ENCODE data around the gene CNTNAP5.

CNTNAP5 gene

DNA sequence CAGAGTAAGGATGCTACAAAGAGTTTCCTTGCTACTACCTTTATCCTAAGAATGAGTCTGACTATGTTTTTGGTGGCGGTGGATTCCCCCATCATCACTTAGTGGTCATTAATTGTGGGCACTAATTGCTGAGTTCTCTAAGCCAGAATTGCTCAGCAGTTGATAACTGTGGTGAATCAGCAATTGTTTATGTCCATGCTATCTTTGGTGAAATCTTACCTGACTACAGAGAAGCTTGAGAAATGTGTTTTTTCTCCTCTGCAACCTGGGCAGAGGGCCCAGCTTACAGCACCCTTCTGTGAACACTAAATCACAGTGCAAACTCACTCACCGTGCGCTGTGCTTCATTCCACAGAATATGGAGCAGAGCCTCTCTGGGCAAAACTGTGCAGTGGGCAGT lies 683.6 kb downstream of the CNTNAP5 start:
- no peak overlapping the region for H3K4me3 ChIP-seq (ENCODE audit: low read length)
- H3K4me1 ChIP-seq (ENCODE audit: insufficient read depth, low read length): no peaks in the 10 kb centered on the region
- no peak overlapping the region for H2AFZ ChIP-seq (ENCODE audit: low read depth, low read length)
- no peaks in the 10 kb centered on the region for H3K36me3 ChIP-seq (ENCODE audit: insufficient read depth, low read length)
- no peaks in the 10 kb centered on the region for H3K9me3 ChIP-seq (ENCODE audit: low read length)
- H3K27me3 ChIP-seq (ENCODE audit: insufficient read depth, low read length): no peaks in the 10 kb centered on the region

DNA sequence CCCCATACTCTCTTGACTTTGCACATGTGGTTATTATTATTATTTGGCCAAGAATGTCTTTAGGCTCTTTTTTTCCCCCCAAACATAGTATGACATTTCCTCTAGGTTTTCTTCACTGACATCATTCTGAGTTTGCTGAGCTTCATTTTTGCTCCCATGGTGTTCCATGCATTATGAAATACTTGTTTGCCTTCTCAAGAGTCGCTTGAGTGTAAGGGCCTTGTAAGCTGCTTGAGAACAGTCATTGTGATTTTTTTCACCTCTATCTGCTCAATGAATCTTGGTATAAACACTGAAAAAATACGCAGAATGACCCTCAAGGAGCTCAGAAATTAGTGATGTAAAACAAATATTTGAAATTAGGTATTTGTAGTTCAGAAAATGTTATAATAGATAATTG lies 688.9 kb downstream of the CNTNAP5 start:
- H3K27me3 ChIP-seq (ENCODE audit: insufficient read depth, low read length): no peaks in the 10 kb centered on the region
- no peaks in the 10 kb centered on the region for H3K4me1 ChIP-seq (ENCODE audit: insufficient read depth, low read length)
- no peak overlapping the region for H3K4me3 ChIP-seq (ENCODE audit: low read length)
- no peaks in the 10 kb centered on the region for H3K9me3 ChIP-seq (ENCODE audit: low read length)
- H3K36me3 ChIP-seq (ENCODE audit: insufficient read depth, low read length): no peaks in the 10 kb centered on the region
- H2AFZ ChIP-seq (ENCODE audit: low read depth, low read length): no peak overlapping the region

DNA sequence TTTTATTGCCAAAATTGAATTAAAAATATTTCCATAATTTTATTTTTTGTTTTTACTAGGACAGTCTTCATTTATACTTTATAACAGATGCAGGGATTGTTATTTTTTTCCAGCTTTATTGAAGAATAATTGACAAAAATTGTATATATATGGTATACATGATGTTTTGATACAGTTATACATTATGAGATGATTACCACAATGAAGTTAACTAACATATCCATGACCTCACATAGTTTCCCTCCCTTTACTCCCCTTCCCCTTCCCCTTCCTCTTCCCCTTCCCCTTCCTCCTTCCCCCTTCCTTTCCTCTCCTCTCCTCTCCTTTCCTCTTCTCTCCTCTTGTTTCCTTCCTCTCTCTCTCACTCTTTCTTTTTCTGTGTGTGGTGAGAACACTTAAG lies 700.1 kb downstream of the CNTNAP5 start:
- H3K27me3 ChIP-seq (ENCODE audit: insufficient read depth, low read length): no peaks in the 10 kb centered on the region
- no peak overlapping the region for H2AFZ ChIP-seq (ENCODE audit: low read depth, low read length)
- no peaks in the 10 kb centered on the region for H3K9me3 ChIP-seq (ENCODE audit: low read length)
- no peak overlapping the region for H3K4me3 ChIP-seq (ENCODE audit: low read length)
- no peaks in the 10 kb centered on the region for H3K36me3 ChIP-seq (ENCODE audit: insufficient read depth, low read length)
- H3K4me1 ChIP-seq (ENCODE audit: insufficient read depth, low read length): no peaks in the 10 kb centered on the region

GRCh38 chr2:124740636-124741035 lies 715.5 kb downstream of the CNTNAP5 start:
- Histone ChIP-seq H3K9me3 (ENCODE audit: low read length) (no peaks in the 10 kb centered on the region), H3K4me3 (ENCODE audit: low read length) (no peak overlapping the region), H3K36me3 (ENCODE audit: insufficient read depth, low read length) (no peaks in the 10 kb centered on the region), H2AFZ (ENCODE audit: low read depth, low read length) (no peak overlapping the region), H3K27me3 (ENCODE audit: insufficient read depth, low read length) (no peaks in the 10 kb centered on the region), H3K4me1 (ENCODE audit: insufficient read depth, low read length) (no peaks in the 10 kb centered on the region)

DNA sequence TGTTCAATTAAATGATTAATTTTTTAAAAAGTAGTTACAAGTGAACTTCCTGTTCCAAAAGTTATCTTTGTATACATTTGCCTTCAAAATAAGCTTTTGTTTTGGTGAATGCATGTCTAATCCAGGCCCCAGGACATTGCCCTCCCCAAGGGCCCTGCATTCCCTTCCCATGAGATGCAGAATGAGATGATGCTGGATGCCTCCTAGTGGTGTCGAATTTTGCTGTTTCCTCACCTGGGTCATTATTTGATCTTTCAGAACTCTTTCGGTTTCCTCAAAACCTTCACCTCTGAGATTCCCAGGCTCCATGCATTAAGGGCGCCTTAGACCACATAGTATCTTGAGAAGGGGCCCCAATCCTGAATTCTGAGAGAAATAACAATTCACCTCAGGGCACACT lies 728.8 kb downstream of the CNTNAP5 start:
- H3K4me3 ChIP-seq (ENCODE audit: low read length): no peak overlapping the region
- no peak overlapping the region for H2AFZ ChIP-seq (ENCODE audit: low read depth, low read length)
- H3K36me3 ChIP-seq (ENCODE audit: insufficient read depth, low read length): no peaks in the 10 kb centered on the region
- no peaks in the 10 kb centered on the region for H3K9me3 ChIP-seq (ENCODE audit: low read length)
- H3K27me3 ChIP-seq (ENCODE audit: insufficient read depth, low read length): no peaks in the 10 kb centered on the region
- no peaks in the 10 kb centered on the region for H3K4me1 ChIP-seq (ENCODE audit: insufficient read depth, low read length)

- Histone ChIP-seq H3K9me3 (ENCODE audit: low read length) (no peaks in the 10 kb centered on the region), H3K4me1 (ENCODE audit: insufficient read depth, low read length) (no peaks in the 10 kb centered on the region), H3K4me3 (ENCODE audit: low read length) (no peak overlapping the region), H3K27me3 (ENCODE audit: insufficient read depth, low read length) (no peaks in the 10 kb centered on the region), H2AFZ (ENCODE audit: low read depth, low read length) (no peak overlapping the region), H3K36me3 (ENCODE audit: insufficient read depth, low read length) (no peaks in the 10 kb centered on the region)
These were observed 730.3 kb downstream of the CNTNAP5 start for GRCh38 chr2:124755386-124755785.

- Histone ChIP-seq H3K4me3 (ENCODE audit: low read length) (no peak overlapping the region), H3K27me3 (ENCODE audit: insufficient read depth, low read length) (no peaks in the 10 kb centered on the region), H3K4me1 (ENCODE audit: insufficient read depth, low read length) (no peaks in the 10 kb centered on the region), H3K9me3 (ENCODE audit: low read length) (no peaks in the 10 kb centered on the region), H3K36me3 (ENCODE audit: insufficient read depth, low read length) (no peaks in the 10 kb centered on the region), H2AFZ (ENCODE audit: low read depth, low read length) (no peak overlapping the region)
These were observed 731.0 kb downstream of the CNTNAP5 start for GRCh38 chr2:124756048-124756447.

DNA sequence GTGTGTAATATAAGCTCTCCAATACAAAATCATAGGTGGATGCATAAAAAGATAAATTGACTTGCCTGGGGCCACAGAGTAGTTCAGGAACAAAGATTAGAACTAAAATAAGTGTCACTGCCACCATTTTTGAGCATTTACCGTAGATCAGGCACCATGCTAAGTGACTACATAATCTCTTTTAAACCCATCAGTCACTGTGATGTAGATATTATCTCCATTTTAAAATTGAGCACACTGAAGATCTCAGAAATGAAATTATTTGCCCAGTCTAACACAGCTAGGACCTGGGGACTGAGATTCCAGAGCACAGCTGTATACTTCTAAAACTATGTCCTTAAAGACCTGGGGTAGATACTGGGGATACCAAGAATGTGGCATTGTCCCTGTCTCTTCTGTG lies 737.3 kb downstream of the CNTNAP5 start:
- H2AFZ ChIP-seq (ENCODE audit: low read depth, low read length): no peak overlapping the region
- no peaks in the 10 kb centered on the region for H3K4me1 ChIP-seq (ENCODE audit: insufficient read depth, low read length)
- H3K4me3 ChIP-seq (ENCODE audit: low read length): no peak overlapping the region
- H3K9me3 ChIP-seq (ENCODE audit: low read length): no peaks in the 10 kb centered on the region
- H3K27me3 ChIP-seq (ENCODE audit: insufficient read depth, low read length): no peaks in the 10 kb centered on the region
- no peaks in the 10 kb centered on the region for H3K36me3 ChIP-seq (ENCODE audit: insufficient read depth, low read length)

GRCh38 chr2:124763611-124764010 lies 738.5 kb downstream of the CNTNAP5 start:
- H3K9me3 ChIP-seq (ENCODE audit: low read length): no peaks in the 10 kb centered on the region
- H3K4me1 ChIP-seq (ENCODE audit: insufficient read depth, low read length): no peaks in the 10 kb centered on the region
- no peak overlapping the region for H3K4me3 ChIP-seq (ENCODE audit: low read length)
- H3K36me3 ChIP-seq (ENCODE audit: insufficient read depth, low read length): no peaks in the 10 kb centered on the region
- H2AFZ ChIP-seq (ENCODE audit: low read depth, low read length): no peak overlapping the region
- no peaks in the 10 kb centered on the region for H3K27me3 ChIP-seq (ENCODE audit: insufficient read depth, low read length)

DNA sequence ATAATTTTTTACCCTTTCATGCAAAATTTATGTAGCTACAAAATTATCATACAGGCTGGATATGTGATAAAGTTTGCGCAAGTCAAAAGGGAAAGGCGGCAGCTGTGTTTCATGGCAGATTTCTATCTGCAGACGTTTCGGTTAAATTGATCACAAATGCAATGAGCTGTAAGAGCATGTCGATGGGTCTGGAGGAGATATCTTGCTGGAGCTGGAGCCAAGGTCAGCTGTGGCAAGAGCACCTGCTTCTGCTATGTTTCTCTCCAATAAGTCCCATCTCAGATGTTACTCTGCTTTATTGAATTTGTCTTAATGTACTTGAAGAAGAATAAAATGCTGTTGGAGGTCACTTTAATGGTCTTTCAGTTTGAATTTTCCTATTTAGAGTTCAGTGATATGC lies 749.7 kb downstream of the CNTNAP5 start:
- H3K4me3 ChIP-seq (ENCODE audit: low read length): no peak overlapping the region
- no peaks in the 10 kb centered on the region for H3K9me3 ChIP-seq (ENCODE audit: low read length)
- no peaks in the 10 kb centered on the region for H3K36me3 ChIP-seq (ENCODE audit: insufficient read depth, low read length)
- no peaks in the 10 kb centered on the region for H3K27me3 ChIP-seq (ENCODE audit: insufficient read depth, low read length)
- no peaks in the 10 kb centered on the region for H3K4me1 ChIP-seq (ENCODE audit: insufficient read depth, low read length)
- H2AFZ ChIP-seq (ENCODE audit: low read depth, low read length): no peak overlapping the region

DNA sequence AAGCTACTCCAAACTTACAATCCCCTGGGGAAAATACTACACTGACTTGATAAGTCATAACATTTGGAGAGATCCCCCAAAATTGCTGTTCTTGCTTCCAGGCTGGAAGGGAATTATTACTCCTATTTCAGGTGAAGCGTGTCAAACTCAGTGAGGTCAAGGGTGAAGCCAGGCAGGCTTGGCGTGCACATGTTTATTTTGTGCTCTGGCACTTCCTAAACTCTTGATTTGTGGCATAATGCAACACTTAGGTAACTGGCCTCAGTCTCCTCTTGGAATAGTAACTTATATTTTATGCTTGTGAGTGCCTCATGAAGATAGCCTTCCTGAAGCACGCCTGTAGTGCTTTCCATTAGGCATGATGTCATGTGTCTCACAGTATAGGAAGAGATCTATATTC lies 751.2 kb downstream of the CNTNAP5 start:
- no peaks in the 10 kb centered on the region for H3K9me3 ChIP-seq (ENCODE audit: low read length)

GRCh38 chr2:124778076-124778475 lies 753.0 kb downstream of the CNTNAP5 start:
- Histone ChIP-seq H3K4me1 (ENCODE audit: insufficient read depth, low read length) (no peaks in the 10 kb centered on the region), H3K4me3 (ENCODE audit: low read length) (no peak overlapping the region), H3K36me3 (ENCODE audit: insufficient read depth, low read length) (no peaks in the 10 kb centered on the region), H2AFZ (ENCODE audit: low read depth, low read length) (no peak overlapping the region), H3K27me3 (ENCODE audit: insufficient read depth, low read length) (peaks cover 2% of the 10 kb centered on the region), H3K9me3 (ENCODE audit: low read length) (no peaks in the 10 kb centered on the region)

More for the DNA sequence above, 751.2 kb downstream of the CNTNAP5 start:
- no peaks in the 10 kb centered on the region for H3K27me3 ChIP-seq (ENCODE audit: insufficient read depth, low read length)
- H3K4me3 ChIP-seq (ENCODE audit: low read length): no peak overlapping the region
- H2AFZ ChIP-seq (ENCODE audit: low read depth, low read length): no peak overlapping the region
- H3K4me1 ChIP-seq (ENCODE audit: insufficient read depth, low read length): no peaks in the 10 kb centered on the region
- H3K36me3 ChIP-seq (ENCODE audit: insufficient read depth, low read length): no peaks in the 10 kb centered on the region

DNA sequence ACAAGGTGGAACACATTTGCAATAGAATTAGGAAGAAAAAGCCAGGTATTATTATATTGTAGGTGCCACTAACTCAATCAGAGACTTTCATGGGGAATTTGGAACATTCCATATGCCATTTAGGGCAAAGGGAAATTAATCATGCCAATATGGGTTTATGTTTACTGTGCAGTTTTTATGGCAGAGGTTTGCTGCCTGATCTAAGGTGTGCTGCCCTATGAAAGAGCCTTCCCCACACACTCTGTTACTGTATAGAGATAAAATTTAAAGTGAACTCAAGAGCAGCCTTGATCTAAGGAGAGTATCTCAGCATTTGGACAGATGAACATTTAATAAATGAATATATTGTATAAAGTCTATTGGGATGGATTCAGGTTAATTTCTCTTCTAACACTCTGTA lies 771.6 kb downstream of the CNTNAP5 start:
- H3K9me3 ChIP-seq (ENCODE audit: low read length): no peaks in the 10 kb centered on the region
- H3K4me1 ChIP-seq (ENCODE audit: insufficient read depth, low read length): no peaks in the 10 kb centered on the region
- no peak overlapping the region for H2AFZ ChIP-seq (ENCODE audit: low read depth, low read length)
- H3K27me3 ChIP-seq (ENCODE audit: insufficient read depth, low read length): no peaks in the 10 kb centered on the region
- no peaks in the 10 kb centered on the region for H3K36me3 ChIP-seq (ENCODE audit: insufficient read depth, low read length)
- no peak overlapping the region for H3K4me3 ChIP-seq (ENCODE audit: low read length)

DNA sequence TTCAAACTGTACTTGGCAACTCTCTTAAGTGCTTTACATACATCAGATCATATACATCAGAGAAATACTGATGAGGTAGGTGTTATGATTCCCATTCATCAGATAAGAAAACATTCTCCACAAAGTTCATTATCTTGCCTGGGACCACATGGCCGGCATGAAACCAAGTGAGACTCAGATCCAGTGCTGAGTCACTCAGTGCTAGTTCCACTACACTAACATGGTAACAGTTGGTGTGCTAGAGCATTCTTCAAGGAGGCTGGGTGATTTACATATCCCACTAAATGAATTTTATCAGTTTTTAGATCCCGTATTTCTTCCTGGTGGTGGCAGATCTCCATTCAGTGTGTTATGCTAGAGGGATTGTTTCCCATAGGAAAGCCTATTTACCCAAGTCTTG lies 772.0 kb downstream of the CNTNAP5 start:
- Histone ChIP-seq H3K4me1 (ENCODE audit: insufficient read depth, low read length) (no peaks in the 10 kb centered on the region), H3K36me3 (ENCODE audit: insufficient read depth, low read length) (no peaks in the 10 kb centered on the region), H3K9me3 (ENCODE audit: low read length) (no peaks in the 10 kb centered on the region), H2AFZ (ENCODE audit: low read depth, low read length) (no peak overlapping the region), H3K27me3 (ENCODE audit: insufficient read depth, low read length) (no peaks in the 10 kb centered on the region), H3K4me3 (ENCODE audit: low read length) (no peak overlapping the region)
